Coronary artery (tissue), 2 donors: ENCODE results near the gene WDR86.

Source experiments
- DNase-seq: peaks from one replicate; pipeline ENCODE4 v3.0.0-alpha.2; 2017; ENCODE audit warnings: low spot score
- H3K27ac ChIP-seq, 2 donors: fragments of 200-600 bp; sonication (generic); one replicate each; pipeline ENCODE4 v1.5.1; 2016 to 2019
- H3K4me3 ChIP-seq: fragments of 200-600 bp; sonication (generic); 2 replicates; pipeline ENCODE4 v1.5.1; 2016; ENCODE audit warnings: mild to moderate bottlenecking, moderate library complexity
- CTCF ChIP-seq: fragments of 200-600 bp; sonication (generic); IDR thresholded peaks from one replicate; pipeline ENCODE4 v1.5.1; 2019; ENCODE audit warnings: antibody characterized with exemption

Gene WDR86

GRCh38 chr7:151346470-151346769, 63.4 kb downstream of the WDR86 start:
- Histone ChIP-seq H3K4me3 (no peak overlapping the region), H3K27ac (no peak overlapping the region)
- no peak for DNase-seq
- TF ChIP-seq CTCF = no peak

- no peak for DNase-seq
- H3K4me3 ChIP-seq = no peak overlapping the region
- H3K27ac ChIP-seq = no peak overlapping the region
- no peak for TF ChIP-seq CTCF
Observed at GRCh38 chr7:151345576-151346469, 64.0 kb downstream of the WDR86 start.

- DNase-seq = no peak
- Histone ChIP-seq H3K4me3 (no peak overlapping the region), H3K27ac (no peak overlapping the region)
- TF ChIP-seq CTCF = no peak
Observed at GRCh38 chr7:151343516-151343915, 66.3 kb downstream of the WDR86 start.

GRCh38 chr7:151342811-151343210, 67.0 kb downstream of the WDR86 start:
- no peak for TF ChIP-seq CTCF
- H3K4me3 ChIP-seq = peak overlapping the region; percentile 99
- DNase-seq = no peak
- no peak overlapping the region for H3K27ac ChIP-seq

GRCh38 chr7:151342102-151342646, 67.7 kb downstream of the WDR86 start:
- peak overlapping the region; percentile 74 to 93 for H3K27ac ChIP-seq
- H3K4me3 ChIP-seq = peak overlapping the region; percentile 99
- DNase-seq = no peak
- no peak for TF ChIP-seq CTCF

- no peak for TF ChIP-seq CTCF
- H3K27ac ChIP-seq = peak within 1 kb of the TSS; percentile 74 to 93
- peak; percentile 94 for DNase-seq
- peak within 1 kb of the TSS; percentile 99 for H3K4me3 ChIP-seq
Observed at GRCh38 chr7:151341357-151342101, 68.3 kb downstream of the WDR86 start, which contains the start of gene NUB1. Gene NUB1 (plus strand): TSS chr7:151341812. CDS start chr7:151345350, 3,538 bp downstream.
